Osteoblast (primary cell): ENCODE results near the gene HSH2D. TPM values are rescaled to one million over a fixed set of nuclear protein-coding genes. Genes with fewer than 3 reads are reported as not detected.
A peak's percentile ranks its signal among the peaks of the same experiment; 100 is the strongest.

Source experiments
- DNase-seq: peaks from one replicate; pipeline ENCODE4 v3.0.0; 2011; ENCODE audit warnings: low spot score, mixed read lengths; ENCODE audit not compliant: insufficient read length; ENCODE audit errors: missing footprints
- H2AFZ ChIP-seq: 2 replicates; pipeline ENCODE4 v1.6.0; 2011; ENCODE audit warnings: mild to moderate bottlenecking, low read length
- H3K27ac ChIP-seq: 2 replicates; pipeline ENCODE4 v1.5.1; 2011; ENCODE audit warnings: mild to moderate bottlenecking, low read depth, low read length, moderate library complexity
- H3K27me3 ChIP-seq: 2 replicates; pipeline ENCODE4 v1.6.0; 2012; ENCODE audit warnings: mild to moderate bottlenecking, control low read depth, inconsistent platforms, low read length, moderate library complexity; ENCODE audit not compliant: insufficient read depth
- H3K36me3 ChIP-seq: 2 replicates; pipeline ENCODE4 v1.5.1; 2011; ENCODE audit warnings: mild to moderate bottlenecking, low read length, control low read depth, moderate library complexity; ENCODE audit not compliant: insufficient read depth
- H3K4me1 ChIP-seq: 2 replicates; pipeline ENCODE4 v1.5.1; 2011; ENCODE audit warnings: mild to moderate bottlenecking, low read length, control low read depth, moderate library complexity; ENCODE audit not compliant: insufficient read depth
- H3K4me2 ChIP-seq: 2 replicates; pipeline ENCODE4 v1.6.0; 2011; ENCODE audit warnings: mild to moderate bottlenecking, low read length; ENCODE audit not compliant: insufficient read depth
- H3K4me3 ChIP-seq: fragments of 200-600 bp; sonication (generic); 3 replicates; pipeline ENCODE4 v1.5.1; 2012; ENCODE audit warnings: mild to moderate bottlenecking, low read length, inconsistent platforms; ENCODE audit not compliant: insufficient read depth
- H3K79me2 ChIP-seq: 2 replicates; pipeline ENCODE4 v1.6.0; 2012; ENCODE audit warnings: mild to moderate bottlenecking, low read length, control low read depth, inconsistent platforms; ENCODE audit not compliant: insufficient read depth
- H3K9me3 ChIP-seq: 2 replicates; pipeline ENCODE4 v1.5.1; 2011; ENCODE audit warnings: low read depth, low read length, control low read depth
- H4K20me1 ChIP-seq: 2 replicates; pipeline ENCODE4 v1.6.0; 2012; ENCODE audit warnings: mild to moderate bottlenecking, low read length, control low read depth; ENCODE audit not compliant: insufficient read depth
- total RNA-seq: library from RNA; depleted of rRNA; stranded (reverse); fragments of >200 nt; gene quantifications from 2 replicates; pipeline ENCODE4 v1.2.3, GENCODE V29; 2012
- TF ChIP-seq, protein P1 (sequence below): IDR thresholded peaks from 2 replicates; pipeline ENCODE4 v1.5.1; 2011; ENCODE audit warnings: mild to moderate bottlenecking, low read depth, low read length, moderate library complexity; ENCODE audit errors: extremely low read depth

HSH2D gene
- total RNA-seq, 1 donor: 0.36 TPM

- peaks cover 4% of the 10 kb centered on the region for H3K36me3 ChIP-seq
- peaks cover 33% of the 10 kb centered on the region for H4K20me1 ChIP-seq
- no peaks in the 10 kb centered on the region for H3K9me3 ChIP-seq
- H3K27ac ChIP-seq: peak overlapping the region; percentile 91
- H3K4me2 ChIP-seq: peak overlapping the region; percentile 97
- TF ChIP-seq, protein P1, sequence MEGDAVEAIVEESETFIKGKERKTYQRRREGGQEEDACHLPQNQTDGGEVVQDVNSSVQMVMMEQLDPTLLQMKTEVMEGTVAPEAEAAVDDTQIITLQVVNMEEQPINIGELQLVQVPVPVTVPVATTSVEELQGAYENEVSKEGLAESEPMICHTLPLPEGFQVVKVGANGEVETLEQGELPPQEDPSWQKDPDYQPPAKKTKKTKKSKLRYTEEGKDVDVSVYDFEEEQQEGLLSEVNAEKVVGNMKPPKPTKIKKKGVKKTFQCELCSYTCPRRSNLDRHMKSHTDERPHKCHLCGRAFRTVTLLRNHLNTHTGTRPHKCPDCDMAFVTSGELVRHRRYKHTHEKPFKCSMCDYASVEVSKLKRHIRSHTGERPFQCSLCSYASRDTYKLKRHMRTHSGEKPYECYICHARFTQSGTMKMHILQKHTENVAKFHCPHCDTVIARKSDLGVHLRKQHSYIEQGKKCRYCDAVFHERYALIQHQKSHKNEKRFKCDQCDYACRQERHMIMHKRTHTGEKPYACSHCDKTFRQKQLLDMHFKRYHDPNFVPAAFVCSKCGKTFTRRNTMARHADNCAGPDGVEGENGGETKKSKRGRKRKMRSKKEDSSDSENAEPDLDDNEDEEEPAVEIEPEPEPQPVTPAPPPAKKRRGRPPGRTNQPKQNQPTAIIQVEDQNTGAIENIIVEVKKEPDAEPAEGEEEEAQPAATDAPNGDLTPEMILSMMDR: no peak
- peaks cover 41% of the 10 kb centered on the region for H3K79me2 ChIP-seq
- no peaks in the 10 kb centered on the region for H3K27me3 ChIP-seq
- H2AFZ ChIP-seq: no peak overlapping the region
- peaks cover 43% of the 10 kb centered on the region for H3K4me1 ChIP-seq
- H3K4me3 ChIP-seq: peak overlapping the region; percentile 99
- peak; percentile 97 for DNase-seq
Observed at GRCh38 chr19:16197188-16197621, 53.7 kb downstream of the HSH2D start.

DNA sequence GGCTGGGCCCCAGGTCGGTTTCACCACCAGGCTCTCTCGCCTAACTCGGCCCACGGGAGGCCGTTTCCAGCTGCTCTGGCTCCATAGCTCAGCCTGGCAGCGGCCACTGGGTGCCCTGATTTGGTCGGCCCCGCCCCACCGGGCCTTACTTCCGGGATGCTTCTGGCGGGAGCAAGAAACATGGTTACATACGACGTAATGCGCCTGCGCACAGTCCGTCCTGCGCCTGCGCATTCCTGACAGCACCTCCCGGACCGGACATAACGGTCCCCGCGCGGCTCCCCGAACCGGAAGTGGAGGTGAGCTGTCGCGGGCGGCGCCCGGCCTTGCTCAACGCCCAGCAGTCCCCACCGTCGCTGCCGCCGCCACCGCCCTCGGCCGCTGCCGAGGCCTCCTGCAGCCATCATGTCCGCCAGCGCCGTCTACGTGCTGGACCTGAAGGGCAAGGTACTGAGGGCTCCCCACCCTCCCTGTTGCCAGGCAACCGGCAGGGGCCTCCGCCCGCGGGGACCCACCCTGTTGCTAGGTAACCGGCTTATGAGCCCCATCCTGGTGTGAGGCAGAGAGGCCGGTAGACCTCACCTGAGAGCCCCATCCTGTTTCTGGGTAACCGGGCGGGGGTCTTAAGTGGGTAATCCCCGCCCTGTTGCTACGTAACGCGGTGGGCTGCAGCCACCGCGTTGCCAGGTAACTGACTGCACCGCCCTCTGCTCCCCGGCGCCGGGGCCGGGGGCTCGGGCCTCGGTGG, 54.3 kb downstream of the HSH2D start, which contains the start of gene AP1M1:
Gene AP1M1 (plus strand): TSS at position 290 of the 748 bp plus-strand sequence. CDS start 116 bp downstream, at position 406.
- Histone ChIP-seq H3K27ac (peak within 1 kb of the TSS; percentile 91), H4K20me1 (peaks cover 39% of the 10 kb centered on the region), H3K79me2 (peaks cover 46% of the 10 kb centered on the region), H3K27me3 (no peaks in the 10 kb centered on the region), H3K4me1 (peaks cover 49% of the 10 kb centered on the region), H3K36me3 (peaks cover 6% of the 10 kb centered on the region), H3K9me3 (no peaks in the 10 kb centered on the region), H2AFZ (peak within 1 kb of the TSS; percentile 63), H3K4me3 (peak within 1 kb of the TSS; percentile 99), H3K4me2 (peak within 1 kb of the TSS; percentile 97)
- peak; percentile 99 for DNase-seq
- TF ChIP-seq, protein P1: no peak

DNA sequence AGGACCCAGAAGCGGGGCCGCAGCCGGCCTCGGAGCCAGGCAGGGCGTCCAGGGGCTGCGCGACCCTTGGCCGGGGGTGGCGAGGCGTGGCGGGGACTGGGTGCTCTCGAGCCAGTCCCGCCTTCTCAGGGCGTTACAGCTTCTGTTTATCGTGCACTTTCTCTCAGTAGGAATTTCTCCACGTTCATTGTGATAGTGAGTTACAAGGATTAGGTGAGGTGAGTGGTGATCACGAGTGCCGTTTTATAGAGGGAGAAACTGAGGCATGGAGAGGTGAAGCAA, 54.8 kb downstream of the HSH2D start:
- H2AFZ ChIP-seq: no peak overlapping the region
- peaks cover 50% of the 10 kb centered on the region for H3K4me1 ChIP-seq
- TF ChIP-seq, protein P1: no peak
- H3K79me2 ChIP-seq: peaks cover 51% of the 10 kb centered on the region
- H3K9me3 ChIP-seq: no peaks in the 10 kb centered on the region
- H3K27ac ChIP-seq: peak overlapping the region; percentile 91
- H3K27me3 ChIP-seq: no peaks in the 10 kb centered on the region
- H4K20me1 ChIP-seq: peaks cover 44% of the 10 kb centered on the region
- peak overlapping the region; percentile 97 for H3K4me2 ChIP-seq
- DNase-seq: peak; percentile 83
- H3K4me3 ChIP-seq: peak overlapping the region; percentile 99
- peaks cover 11% of the 10 kb centered on the region for H3K36me3 ChIP-seq

DNA sequence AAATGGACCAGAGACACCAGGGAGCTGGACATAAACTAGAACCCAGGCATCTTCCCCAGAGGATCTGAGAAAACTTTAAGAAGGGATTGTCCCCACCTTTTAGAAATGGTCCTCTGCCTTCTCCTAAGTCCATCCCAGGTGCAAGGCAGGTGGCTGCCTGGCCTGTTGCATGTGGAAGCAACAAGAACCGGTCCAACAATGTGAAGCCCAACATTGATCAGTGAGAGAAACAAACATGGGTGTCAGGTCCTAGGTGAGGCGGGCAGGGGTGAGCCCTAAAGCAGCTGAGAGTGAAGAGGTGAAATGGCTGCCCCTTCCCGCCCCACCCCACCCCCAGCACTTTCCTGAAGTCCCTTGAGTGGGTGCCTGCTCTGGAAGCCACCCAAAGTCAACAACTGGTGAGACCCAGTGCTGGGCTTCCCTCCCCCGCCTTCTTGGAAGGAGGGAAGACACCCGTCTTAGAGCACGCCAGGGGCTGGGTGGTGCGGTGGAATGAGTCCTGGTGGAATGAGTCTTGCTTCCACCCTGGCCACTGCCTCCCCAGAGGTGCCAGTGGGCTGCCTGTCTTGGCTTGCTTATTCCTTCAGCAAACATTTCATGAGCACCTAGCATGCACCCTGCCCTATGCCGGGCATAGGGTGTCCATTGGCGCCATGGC, 55.9 kb downstream of the HSH2D start:
- no peaks in the 10 kb centered on the region for H3K9me3 ChIP-seq
- H3K4me2 ChIP-seq: peak overlapping the region; percentile 97
- DNase-seq: peak; percentile 68
- TF ChIP-seq, protein P1: no peak
- H3K27me3 ChIP-seq: no peaks in the 10 kb centered on the region
- H2AFZ ChIP-seq: no peak overlapping the region
- H3K4me1 ChIP-seq: peaks cover 50% of the 10 kb centered on the region
- no peak overlapping the region for H3K27ac ChIP-seq
- peaks cover 22% of the 10 kb centered on the region for H3K36me3 ChIP-seq
- peaks cover 55% of the 10 kb centered on the region for H4K20me1 ChIP-seq
- peaks cover 62% of the 10 kb centered on the region for H3K79me2 ChIP-seq
- peak overlapping the region; percentile 99 for H3K4me3 ChIP-seq
